PFSK-1 (cell line): ENCODE measurements around the gene TTYH1.

ENCODE experiments used
- FOXP2 ChIP-seq: optimal IDR thresholded peaks from 2 replicates; pipeline ENCODE3; 2011; ENCODE audit warnings: borderline replicate concordance, control low read depth, inconsistent platforms; ENCODE audit not compliant: insufficient read depth; ENCODE audit errors: extremely low read length, extremely low read depth
- POLR2AphosphoS5 ChIP-seq: IDR thresholded peaks from 2 replicates; pipeline ENCODE4 v1.6.1; 2012; ENCODE audit warnings: low read depth, mild to moderate bottlenecking, control low read depth, low read length, moderate library complexity
- REST ChIP-seq, 2 experiments: IDR thresholded peaks; 2 replicates each; pipeline versions ENCODE4 v1.6.1 to v1.8.0; 2011 to 2012; ENCODE audit warnings: low read depth in 2 of 2, low read length in 2 of 2, control low read depth in 1 of 2, inconsistent platforms in 1 of 2, mild to moderate bottlenecking in 1 of 2, moderate library complexity in 1 of 2; ENCODE audit not compliant: insufficient read depth in 1 of 2
- SIN3A ChIP-seq: IDR thresholded peaks from 2 replicates; pipeline ENCODE4 v1.6.1; 2012; ENCODE audit warnings: mild to moderate bottlenecking, low read length, moderate library complexity, borderline replicate concordance; ENCODE audit not compliant: insufficient read depth
- TAF1 ChIP-seq: IDR thresholded peaks from 2 replicates; pipeline ENCODE4 v1.6.1; 2012; ENCODE audit warnings: low read length, control low read depth, borderline replicate concordance; ENCODE audit not compliant: insufficient read depth

Gene TTYH1

DNA sequence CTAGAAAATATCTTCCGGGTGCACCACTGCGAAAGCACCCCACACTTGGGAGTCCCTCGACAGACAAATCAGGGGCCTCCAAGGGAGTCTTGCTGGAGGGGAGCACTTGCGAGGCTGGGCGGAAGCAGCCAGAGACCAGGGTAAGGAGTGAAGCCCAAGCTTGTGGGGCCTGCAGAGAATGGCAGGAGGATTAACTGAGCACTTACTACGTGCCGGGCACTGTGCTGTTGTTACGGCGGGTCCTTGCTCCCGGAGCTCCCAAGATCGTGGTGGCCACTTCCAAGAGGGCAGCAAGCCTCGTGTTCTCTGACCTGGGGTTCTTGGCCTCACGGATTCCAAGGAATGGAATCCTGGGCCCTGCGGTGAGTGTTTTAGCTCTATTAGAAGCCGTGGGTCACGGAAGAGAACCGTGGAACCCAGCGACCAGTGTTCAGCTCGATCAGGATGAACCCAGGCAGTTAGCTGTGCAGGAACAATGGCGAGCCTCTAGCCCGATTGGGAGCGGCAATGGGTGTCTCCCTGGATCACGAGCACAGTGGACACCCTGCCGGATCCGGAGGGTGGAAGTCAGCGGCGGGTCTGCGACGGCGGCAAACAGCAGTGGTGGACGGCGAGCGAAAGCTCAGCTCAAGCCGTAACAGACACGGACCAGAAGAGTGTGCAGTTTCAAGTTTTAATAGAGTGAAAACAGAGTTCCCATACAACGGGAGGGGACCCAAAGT, 9.6 kb downstream of the TTYH1 start:
- no peak for TF ChIP-seq POLR2AphosphoS5
- no peak for TF ChIP-seq FOXP2
- TF ChIP-seq REST (IDR thresholded peaks at IDR 0.05; ENCODE audit: insufficient read depth in 1 of 2, low read depth in 2 of 2, low read length in 2 of 2) = no peak
- no peak for TF ChIP-seq TAF1
- TF ChIP-seq SIN3A = no peak

DNA sequence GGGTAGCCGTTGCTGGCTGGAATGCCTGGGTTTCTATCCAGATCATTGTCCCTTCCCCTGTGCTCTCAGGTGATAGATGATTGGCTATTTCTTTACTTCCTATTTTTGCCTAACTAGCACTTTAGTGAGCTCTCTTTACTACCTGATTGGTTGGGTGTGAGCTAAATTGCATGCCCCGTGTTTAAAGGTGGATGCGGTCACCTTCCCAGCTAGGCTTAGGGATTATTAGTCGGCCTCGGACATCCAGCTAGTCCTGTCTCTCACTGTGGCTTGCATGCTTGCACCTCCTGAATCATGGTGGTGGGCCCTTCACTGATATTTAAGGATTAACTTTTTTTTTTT, 10.1 kb downstream of the TTYH1 start:
- TF ChIP-seq TAF1 = no peak
- no peak for TF ChIP-seq REST (IDR thresholded peaks at IDR 0.05; ENCODE audit: insufficient read depth in 1 of 2, low read depth in 2 of 2, low read length in 2 of 2)
- TF ChIP-seq POLR2AphosphoS5 = no peak

GRCh38 chr19:54426291-54426931, 11.1 kb downstream of the TTYH1 start:
- no peak for TF ChIP-seq TAF1
- no peak for TF ChIP-seq SIN3A
- no peak for TF ChIP-seq REST (IDR thresholded peaks at IDR 0.05; ENCODE audit: insufficient read depth in 1 of 2, low read depth in 2 of 2, low read length in 2 of 2)
- TF ChIP-seq POLR2AphosphoS5 = no peak
- TF ChIP-seq FOXP2 = no peak

GRCh38 chr19:54427586-54427985, 12.3 kb downstream of the TTYH1 start:
- no peak for TF ChIP-seq FOXP2
- no peak for TF ChIP-seq POLR2AphosphoS5
- no peak for TF ChIP-seq SIN3A
- TF ChIP-seq REST (IDR thresholded peaks at IDR 0.05; ENCODE audit: insufficient read depth in 1 of 2, low read depth in 2 of 2, low read length in 2 of 2) = no peak
- TF ChIP-seq TAF1 = no peak

DNA sequence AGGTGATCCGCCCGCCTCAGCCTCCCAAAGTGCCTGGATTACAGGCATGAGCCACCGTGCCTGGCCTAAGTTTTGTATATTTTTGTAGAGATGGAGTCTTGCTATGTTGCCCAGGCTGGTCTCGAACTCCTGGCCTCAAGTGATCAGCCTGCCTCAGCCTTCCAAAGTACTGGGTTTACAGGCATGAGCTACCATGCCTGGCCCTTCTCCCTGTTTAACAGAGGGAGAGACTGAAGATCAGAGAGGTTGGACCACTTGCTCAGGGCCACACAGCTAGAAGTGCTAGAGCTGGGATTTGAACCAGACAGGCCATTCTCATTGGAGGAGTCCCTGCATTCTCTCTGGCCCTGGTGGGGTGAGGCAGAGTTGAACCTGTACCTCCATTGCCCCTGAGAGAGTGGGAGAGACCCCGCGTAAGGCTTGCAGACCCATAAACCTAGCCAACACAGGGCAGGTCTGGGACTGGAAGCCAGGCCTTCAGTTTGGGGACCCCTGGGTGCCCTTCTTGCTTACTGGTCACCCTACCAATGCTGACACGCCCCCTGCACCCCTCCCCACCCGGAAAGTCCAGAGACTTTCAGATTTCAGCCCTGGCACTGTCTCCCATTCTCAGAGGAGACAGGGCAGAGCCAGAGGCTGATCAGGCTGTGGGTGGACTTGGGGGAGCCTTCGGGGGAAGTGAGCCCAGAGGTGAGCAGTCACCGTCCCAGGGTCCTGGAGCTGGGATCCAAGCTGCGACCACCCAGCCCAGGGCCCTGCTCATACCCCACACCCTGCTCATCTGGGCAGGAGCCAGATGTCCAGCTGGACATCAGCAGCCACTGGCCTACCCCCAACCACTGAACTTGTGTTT, 13.3 kb downstream of the TTYH1 start:
- TF ChIP-seq TAF1 (no peak), FOXP2 (no peak), SIN3A (no peak), REST (IDR thresholded peaks at IDR 0.05; ENCODE audit: insufficient read depth in 1 of 2, low read depth in 2 of 2, low read length in 2 of 2) (no peak), POLR2AphosphoS5 (no peak)
